DND-41 (cell line): Measurements from ENCODE around the gene NEURL1.

Experiments
- ATAC-seq: fragments of 200-7000 bp; cut with Tn5 transposase; 3 replicates; pipeline ENCODE4 v1.9.1; 2021; ENCODE audit warnings: low read depth; ENCODE audit not compliant: insufficient read depth
- DNase-seq: peaks from one replicate; pipeline ENCODE4 v3.0.0-alpha.2; 2020
- H2AFZ ChIP-seq: 2 replicates; pipeline ENCODE4 v1.6.0; 2012; ENCODE audit warnings: low read depth, low read length
- H3K27ac ChIP-seq: 2 replicates; pipeline ENCODE4 v1.5.1; 2012; ENCODE audit warnings: low read length, inconsistent platforms
- H3K27me3 ChIP-seq: fragments of 200-600 bp; sonication (generic); 2 replicates; pipeline ENCODE4 v1.6.0; 2012; ENCODE audit warnings: low read length, mild to moderate bottlenecking, inconsistent platforms; ENCODE audit not compliant: insufficient read depth, poor library complexity
- H3K36me3 ChIP-seq: 2 replicates; pipeline ENCODE4 v1.5.1; 2012; ENCODE audit warnings: low read length, inconsistent platforms; ENCODE audit not compliant: insufficient read depth
- H3K4me1 ChIP-seq: 2 replicates; pipeline ENCODE4 v1.5.1; 2012; ENCODE audit warnings: mild to moderate bottlenecking, low read length; ENCODE audit not compliant: insufficient read depth
- H3K4me2 ChIP-seq: 2 replicates; pipeline ENCODE4 v1.6.0; 2012; ENCODE audit warnings: mild to moderate bottlenecking, moderate library complexity, low read length, inconsistent platforms; ENCODE audit not compliant: insufficient read depth
- H3K4me3 ChIP-seq, 2 experiments: fragments of 200-600 bp in 1 of 2; shearing (Covaris generic) in 1 of 2; 2 replicates each; pipeline ENCODE4 v1.5.1; 2012 to 2016; ENCODE audit warnings: inconsistent platforms in 2 of 2, low read length in 2 of 2, mild to moderate bottlenecking in 2 of 2, low read depth in 1 of 2, moderate library complexity in 1 of 2
- H3K79me2 ChIP-seq: 2 replicates; pipeline ENCODE4 v1.6.0; 2012; ENCODE audit warnings: low read length, inconsistent platforms; ENCODE audit not compliant: insufficient read depth
- H3K9ac ChIP-seq: 2 replicates; pipeline ENCODE4 v1.6.0; 2012; ENCODE audit warnings: low read depth, mild to moderate bottlenecking, inconsistent platforms, low read length, moderate library complexity
- H3K9me3 ChIP-seq: 2 replicates; pipeline ENCODE4 v1.5.1; 2012; ENCODE audit warnings: low read length, moderate library complexity, mild to moderate bottlenecking, inconsistent platforms; ENCODE audit not compliant: insufficient read depth, severe bottlenecking
- H4K20me1 ChIP-seq: 2 replicates; pipeline ENCODE4 v1.6.0; 2012; ENCODE audit warnings: low read length; ENCODE audit not compliant: insufficient read depth
- CTCF ChIP-seq: IDR thresholded peaks from 2 replicates; pipeline ENCODE4 v1.5.1; 2012; ENCODE audit warnings: borderline replicate concordance, low read length, moderate library complexity, mild to moderate bottlenecking; ENCODE audit not compliant: poor library complexity, severe bottlenecking; ENCODE audit errors: extremely low read depth
- EZH2 ChIP-seq: IDR thresholded peaks from 3 replicates; pipeline ENCODE4 v1.6.1; 2012; ENCODE audit warnings: borderline replicate concordance, low read depth, mild to moderate bottlenecking, moderate library complexity, low read length, inconsistent platforms; ENCODE audit not compliant: severe bottlenecking

The NEURL1 gene

GRCh38 chr10:103580011-103580410 is 86.5 kb downstream of the NEURL1 start:
- Histone ChIP-seq H3K4me1 (no peaks in the 10 kb centered on the region), H3K27ac (no peak overlapping the region), H3K4me2 (no peak overlapping the region), H3K79me2 (no peaks in the 10 kb centered on the region), H3K9ac (no peak overlapping the region), H3K9me3 (no peaks in the 10 kb centered on the region), H2AFZ (no peak overlapping the region), H4K20me1 (no peaks in the 10 kb centered on the region), H3K27me3 (peaks cover 8% of the 10 kb centered on the region), H3K4me3 (no peak overlapping the region), H3K36me3 (no peaks in the 10 kb centered on the region)
- TF ChIP-seq CTCF, result no peak
- no peak for TF ChIP-seq EZH2
- no peak for ATAC-seq
- DNase-seq, result no peak

GRCh38 chr10:103580430-103580829 is 86.9 kb downstream of the NEURL1 start:
- Histone ChIP-seq H3K4me2 (no peak overlapping the region), H3K36me3 (no peaks in the 10 kb centered on the region), H4K20me1 (no peaks in the 10 kb centered on the region), H3K4me1 (no peaks in the 10 kb centered on the region), H3K4me3 (no peak overlapping the region), H3K79me2 (no peaks in the 10 kb centered on the region), H3K27me3 (peaks cover 8% of the 10 kb centered on the region), H2AFZ (no peak overlapping the region), H3K27ac (no peak overlapping the region), H3K9me3 (no peaks in the 10 kb centered on the region), H3K9ac (no peak overlapping the region)
- DNase-seq, result no peak
- no peak for TF ChIP-seq EZH2
- no peak for TF ChIP-seq CTCF
- no peak for ATAC-seq

GRCh38 chr10:103581499-103581898 is 88.0 kb downstream of the NEURL1 start:
- Histone ChIP-seq H3K36me3 (no peaks in the 10 kb centered on the region), H2AFZ (no peak overlapping the region), H4K20me1 (no peaks in the 10 kb centered on the region), H3K4me1 (no peaks in the 10 kb centered on the region), H3K9ac (no peak overlapping the region), H3K27me3 (peaks cover 8% of the 10 kb centered on the region), H3K4me3 (no peak overlapping the region), H3K79me2 (no peaks in the 10 kb centered on the region), H3K27ac (no peak overlapping the region), H3K4me2 (no peak overlapping the region), H3K9me3 (no peaks in the 10 kb centered on the region)
- no peak for TF ChIP-seq EZH2
- TF ChIP-seq CTCF, result no peak
- no peak for ATAC-seq
- no peak for DNase-seq
